Myocyte (in vitro differentiated cells): Measurements from ENCODE around the gene HOATZ. TPM values are rescaled to one million over a fixed set of nuclear protein-coding genes. Genes with fewer than 3 reads are reported as not detected.

ENCODE experiments used
- DNase-seq: peaks from one replicate; pipeline ENCODE4 v3.0.0-alpha.2; 2012; ENCODE audit warnings: low read depth
- total RNA-seq: library from RNA; depleted of rRNA; stranded (reverse); fragments of >200 nt; gene quantifications from 2 replicates; pipeline ENCODE4 v1.2.3, GENCODE V29; 2014

HOATZ gene
- total RNA-seq, 1 donor from 2014 or later = not detected

GRCh38 chr11:111548525-111548924, 33.9 kb downstream of the HOATZ start:
- DNase-seq = no peak

- peak; percentile 67 for DNase-seq
These were observed 34.8 kb downstream of the HOATZ start for GRCh38 chr11:111549196-111549868.

- no peak for DNase-seq
These were observed 35.3 kb downstream of the HOATZ start for GRCh38 chr11:111549869-111550203.

GRCh38 chr11:111550258-111550657, 35.7 kb downstream of the HOATZ start:
- DNase-seq = no peak

- DNase-seq = no peak
These were observed 40.0 kb downstream of the HOATZ start for GRCh38 chr11:111554532-111554931.

GRCh38 chr11:111555255-111555654, 40.7 kb downstream of the HOATZ start:
- peak; percentile 81 for DNase-seq

- DNase-seq = peak; percentile 59
These were observed 43.0 kb downstream of the HOATZ start for GRCh38 chr11:111557425-111558111.

- no peak for DNase-seq
These were observed 45.4 kb downstream of the HOATZ start for GRCh38 chr11:111559800-111560464.

- no peak for DNase-seq
These were observed 46.2 kb downstream of the HOATZ start for GRCh38 chr11:111560800-111561199.

GRCh38 chr11:111561306-111561705, 46.7 kb downstream of the HOATZ start:
- no peak for DNase-seq

GRCh38 chr11:111561791-111562325, 47.3 kb downstream of the HOATZ start:
- peak; percentile 57 for DNase-seq

- no peak for DNase-seq
These were observed 48.3 kb downstream of the HOATZ start for GRCh38 chr11:111562692-111563389.

GRCh38 chr11:111565114-111565720, 50.6 kb downstream of the HOATZ start:
- peak; percentile 72 for DNase-seq

GRCh38 chr11:111566324-111566723, 51.7 kb downstream of the HOATZ start:
- DNase-seq = no peak

GRCh38 chr11:111569476-111569875, 54.9 kb downstream of the HOATZ start:
- no peak for DNase-seq

GRCh38 chr11:111570796-111571195, 56.2 kb downstream of the HOATZ start:
- no peak for DNase-seq

- no peak for DNase-seq
These were observed 57.4 kb downstream of the HOATZ start for GRCh38 chr11:111571829-111572501.

- DNase-seq = no peak
These were observed 58.0 kb downstream of the HOATZ start for GRCh38 chr11:111572581-111572980.

- no peak for DNase-seq
These were observed 59.3 kb downstream of the HOATZ start for GRCh38 chr11:111573821-111574249.
